Vagina (tissue), 2 donors: Measurements from ENCODE around the gene TCF4.

Source experiments
- CTCF ChIP-seq, 3 experiments: fragments of 450-650 bp in 2 of 3; fragments of 200-600 bp in 1 of 3; sonication (generic) in 1 of 3; IDR thresholded peaks; one replicate each; pipeline ENCODE4 v1.5.1; 2017 to 2019; ENCODE audit warnings: antibody characterized with exemption in 3 of 3, mild to moderate bottlenecking in 2 of 3, moderate library complexity in 2 of 3
- POLR2A ChIP-seq, 2 donors: fragments of 450-650 bp; IDR thresholded peaks; one replicate each; pipeline ENCODE4 v1.6.1; 2017; ENCODE audit warnings: antibody characterized with exemption in 2 of 2, mild to moderate bottlenecking in 2 of 2, moderate library complexity in 2 of 2

GRCh38 chr18:55339990-55340389 is 248.0 kb downstream of the TCF4 start:
- TF ChIP-seq CTCF (IDR thresholded peaks at IDR 0.05) (no peak), POLR2A (IDR thresholded peaks at IDR 0.05) (no peak)
